ENCODE data around the gene SERPINE1.

DNA sequence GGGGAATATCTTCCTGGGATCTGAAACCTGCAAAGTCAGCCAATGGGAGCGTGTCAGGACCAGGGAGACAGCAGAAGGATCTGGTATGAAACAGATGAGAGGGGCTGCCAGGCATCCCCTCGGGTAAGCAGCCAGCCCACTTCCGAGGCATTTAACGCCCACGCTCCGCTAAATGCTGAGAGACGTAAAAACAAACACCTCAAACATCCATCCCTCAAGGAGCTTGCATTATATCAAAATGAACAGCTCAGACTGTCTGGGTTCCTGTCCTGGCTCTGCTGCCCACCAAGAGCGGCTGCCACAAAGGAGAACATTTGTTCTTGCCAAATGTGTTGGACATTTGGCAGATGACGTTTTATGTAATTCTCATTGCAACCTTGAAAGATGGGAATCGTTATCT, 7.0 kb upstream of the SERPINE1 start:
- TF ChIP-seq, protein P1, sequence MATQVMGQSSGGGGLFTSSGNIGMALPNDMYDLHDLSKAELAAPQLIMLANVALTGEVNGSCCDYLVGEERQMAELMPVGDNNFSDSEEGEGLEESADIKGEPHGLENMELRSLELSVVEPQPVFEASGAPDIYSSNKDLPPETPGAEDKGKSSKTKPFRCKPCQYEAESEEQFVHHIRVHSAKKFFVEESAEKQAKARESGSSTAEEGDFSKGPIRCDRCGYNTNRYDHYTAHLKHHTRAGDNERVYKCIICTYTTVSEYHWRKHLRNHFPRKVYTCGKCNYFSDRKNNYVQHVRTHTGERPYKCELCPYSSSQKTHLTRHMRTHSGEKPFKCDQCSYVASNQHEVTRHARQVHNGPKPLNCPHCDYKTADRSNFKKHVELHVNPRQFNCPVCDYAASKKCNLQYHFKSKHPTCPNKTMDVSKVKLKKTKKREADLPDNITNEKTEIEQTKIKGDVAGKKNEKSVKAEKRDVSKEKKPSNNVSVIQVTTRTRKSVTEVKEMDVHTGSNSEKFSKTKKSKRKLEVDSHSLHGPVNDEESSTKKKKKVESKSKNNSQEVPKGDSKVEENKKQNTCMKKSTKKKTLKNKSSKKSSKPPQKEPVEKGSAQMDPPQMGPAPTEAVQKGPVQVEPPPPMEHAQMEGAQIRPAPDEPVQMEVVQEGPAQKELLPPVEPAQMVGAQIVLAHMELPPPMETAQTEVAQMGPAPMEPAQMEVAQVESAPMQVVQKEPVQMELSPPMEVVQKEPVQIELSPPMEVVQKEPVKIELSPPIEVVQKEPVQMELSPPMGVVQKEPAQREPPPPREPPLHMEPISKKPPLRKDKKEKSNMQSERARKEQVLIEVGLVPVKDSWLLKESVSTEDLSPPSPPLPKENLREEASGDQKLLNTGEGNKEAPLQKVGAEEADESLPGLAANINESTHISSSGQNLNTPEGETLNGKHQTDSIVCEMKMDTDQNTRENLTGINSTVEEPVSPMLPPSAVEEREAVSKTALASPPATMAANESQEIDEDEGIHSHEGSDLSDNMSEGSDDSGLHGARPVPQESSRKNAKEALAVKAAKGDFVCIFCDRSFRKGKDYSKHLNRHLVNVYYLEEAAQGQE (IDR thresholded peaks at IDR 0.05; ENCODE audit: insufficient read depth in 1 of 2, low read depth in 2 of 2, low read length in 2 of 2), result no peak
- TF ChIP-seq POLR2AphosphoS5 (IDR thresholded peaks at IDR 0.05; ENCODE audit: low read depth, low read length), result no peak
